Heart left ventricle (tissue), 13 donors: ENCODE results near the gene GRAPL.
"Not testable (repeated sequence)": the region's sequence is repeated elsewhere in the genome, so short reads cannot be mapped to it uniquely, and the experiment has no call there.

Experiments used
- CTCF ChIP-seq, 12 donors: fragments of 200-600 bp; sonication (generic) in 4 of 12; IDR thresholded peaks; one replicate each; pipeline versions ENCODE4 v1.5.0 to v1.8.0; 2018 to 2022; ENCODE audit warnings: antibody characterized with exemption in 12 of 12, mild to moderate bottlenecking in 5 of 12
- POLR2A ChIP-seq, 2 donors: fragments of 450-650 bp; IDR thresholded peaks; one replicate each; pipeline ENCODE4 v1.6.1; 2017; ENCODE audit warnings: antibody characterized with exemption in 2 of 2, mild to moderate bottlenecking in 2 of 2, moderate library complexity in 2 of 2
- donor health status: ischemic (EF 13 %, LVEDD 7.1; RV severe dilation, severe dysfunction).
- donor health status: DM: no; HTN: yes; CAD: no.
- donor health status: DM: no; HTN: no; CAD: no.
- donor health status: ischemic (EF 25% LVEDD 6.9; RV normal size, moderate dysfunction).
- donor health status: ischemic (EF 25% LVEDD 5.7; RV mildly dilated, moderate dysfunction).
- donor health status: ischemic (EF 35%, LVEDD 5.7; RV mildly dilated, moderate dysfunction).
- donor health status: nonischemic (EF 11% LVEDD 7.7; RV severe dilation, severe dysfunction).
- donor health status: DM: yes; HTN: yes; CAD: no.
- donor health status: PGD.
- donor health status: ischemic (EF 29% LVEDD 5.4; RV normal size, mild dysfunction).
- donor health status: nonischemic (EF 23%, LVEDD 6.1; RV moderate dilation, normal function).

- not testable (repeated sequence) for TF ChIP-seq CTCF, POLR2A (IDR thresholded peaks at IDR 0.05)
Measured at GRCh38 chr17:19189781-19190405, 62.5 kb downstream of the GRAPL start.
